SIG-M5 treated with dmso at 0.1 percent for 504 hours (cell line): ENCODE data around the gene NR2E1.

ENCODE experiments used
- DNase-seq: peaks from one replicate; lab custom pipeline; 2025; ENCODE audit not compliant: unreplicated experiment; lab: John Stamatoyannopoulos, UW

Gene NR2E1

GRCh38 chr6:108203189-108204112 is 37.6 kb downstream of the NR2E1 start:
- DNase-seq, result no peak

GRCh38 chr6:108207013-108207412 is 41.2 kb downstream of the NR2E1 start:
- no peak for DNase-seq

GRCh38 chr6:108209738-108210137 is 43.9 kb downstream of the NR2E1 start:
- no peak for DNase-seq

GRCh38 chr6:108210556-108210955 is 44.7 kb downstream of the NR2E1 start:
- DNase-seq, result no peak

- DNase-seq, result no peak
These were observed 45.8 kb downstream of the NR2E1 start for GRCh38 chr6:108211671-108212070.

GRCh38 chr6:108222064-108222463 is 56.2 kb downstream of the NR2E1 start:
- DNase-seq, result no peak

- DNase-seq, result peak; percentile 51
These were observed 56.7 kb downstream of the NR2E1 start for GRCh38 chr6:108222504-108222903.

GRCh38 chr6:108227290-108227689 is 61.5 kb downstream of the NR2E1 start:
- no peak for DNase-seq

- DNase-seq, result no peak
These were observed 62.6 kb downstream of the NR2E1 start for GRCh38 chr6:108228416-108228815.

GRCh38 chr6:108235127-108235526 is 69.3 kb downstream of the NR2E1 start:
- DNase-seq, result no peak

GRCh38 chr6:108236791-108237190 is 71.0 kb downstream of the NR2E1 start:
- DNase-seq, result no peak

GRCh38 chr6:108238322-108238721 is 72.5 kb downstream of the NR2E1 start:
- DNase-seq, result no peak
